ENCODE results near the gene FKBP2.

Gene FKBP2

GRCh38 chr11:64250415-64251015 is 9.6 kb downstream of the FKBP2 start:
- no peak for DNase-seq

- peak; percentile 32 for DNase-seq
Measured at GRCh38 chr11:64251016-64251752, 10.3 kb downstream of the FKBP2 start, which contains the start of gene PLCB3. Gene PLCB3 (plus strand): TSS chr11:64251530. CDS start chr11:64251650, 120 bp downstream.

GRCh38 chr11:64251753-64252002 is 10.8 kb downstream of the FKBP2 start:
- no peak for DNase-seq

DNA sequence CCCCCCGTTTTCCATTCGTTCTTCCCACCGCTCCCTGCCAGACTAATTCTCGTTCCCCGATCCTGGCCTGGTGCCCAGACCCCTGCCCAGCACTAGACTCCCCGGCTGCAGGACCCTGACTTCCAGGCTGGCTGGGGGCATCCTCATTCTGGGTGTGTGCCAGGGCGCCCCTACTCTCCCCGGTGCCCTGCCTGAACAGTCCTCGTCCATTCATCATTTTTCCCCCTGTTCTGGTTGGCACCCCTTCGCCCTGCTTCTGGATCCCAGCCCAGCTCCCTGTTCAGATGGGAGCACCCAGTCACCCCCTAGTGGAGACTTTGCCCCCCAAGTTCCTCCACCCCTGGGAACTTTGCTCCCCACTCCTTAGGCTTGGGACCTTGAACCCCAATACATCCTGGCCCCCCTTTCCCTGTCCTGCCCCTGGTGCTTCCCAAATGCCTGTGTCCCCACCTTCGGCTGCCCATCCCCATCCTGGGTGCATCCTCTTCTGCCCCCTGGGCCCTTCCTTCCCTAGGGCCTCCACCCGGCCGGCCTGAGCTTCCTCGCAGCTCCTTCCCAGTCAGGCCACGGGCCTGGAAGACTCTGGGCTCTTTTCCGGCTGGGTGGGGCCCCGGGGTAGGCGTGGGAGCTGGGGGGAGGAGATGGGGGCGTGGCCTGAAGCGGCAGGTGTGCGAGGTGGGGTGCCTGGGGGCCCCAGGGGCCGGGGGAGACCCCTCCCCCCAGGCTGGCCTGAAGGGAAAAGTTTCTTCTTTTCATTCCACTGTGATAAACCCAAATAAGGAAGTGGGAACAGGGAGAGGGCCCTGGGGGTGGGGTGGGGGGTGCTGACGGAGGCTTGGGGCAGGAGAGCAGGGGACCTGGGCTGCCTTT is 11.3 kb downstream of the FKBP2 start:
- no peak for DNase-seq

DNA sequence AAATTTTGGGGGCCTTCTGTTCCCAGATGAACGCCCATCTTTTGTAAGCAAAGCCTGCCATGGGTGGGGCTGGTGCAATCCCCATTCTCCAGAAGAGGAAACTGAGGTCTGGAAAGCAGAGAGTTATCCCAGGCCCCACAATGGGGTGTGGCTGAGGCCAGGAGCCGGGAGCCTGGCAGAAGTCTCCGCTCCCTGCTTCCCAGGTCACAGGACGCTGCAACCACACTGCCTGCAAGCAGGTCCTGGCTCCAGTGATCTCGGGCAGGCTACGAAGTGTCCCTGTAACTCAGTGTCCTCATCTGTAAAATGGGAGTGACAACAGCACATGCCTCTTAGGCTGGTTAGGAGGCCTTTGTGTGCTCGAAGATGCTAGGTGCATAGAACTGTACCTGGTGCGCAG is 12.1 kb downstream of the FKBP2 start:
- no peak for DNase-seq

GRCh38 chr11:64253481-64253880 is 12.6 kb downstream of the FKBP2 start:
- DNase-seq = no peak

- DNase-seq = no peak
Measured at GRCh38 chr11:64254326-64254725, 13.4 kb downstream of the FKBP2 start.

GRCh38 chr11:64255135-64256128 is 14.5 kb downstream of the FKBP2 start:
- no peak for DNase-seq

- DNase-seq = no peak
Measured at GRCh38 chr11:64256300-64256699, 15.4 kb downstream of the FKBP2 start.

- DNase-seq = no peak
Measured at GRCh38 chr11:64258356-64258755, 17.5 kb downstream of the FKBP2 start.

GRCh38 chr11:64258946-64259532 is 18.1 kb downstream of the FKBP2 start:
- no peak for DNase-seq

- peak; percentile 53 for DNase-seq
Measured at GRCh38 chr11:64259533-64260067, 18.7 kb downstream of the FKBP2 start.

DNA sequence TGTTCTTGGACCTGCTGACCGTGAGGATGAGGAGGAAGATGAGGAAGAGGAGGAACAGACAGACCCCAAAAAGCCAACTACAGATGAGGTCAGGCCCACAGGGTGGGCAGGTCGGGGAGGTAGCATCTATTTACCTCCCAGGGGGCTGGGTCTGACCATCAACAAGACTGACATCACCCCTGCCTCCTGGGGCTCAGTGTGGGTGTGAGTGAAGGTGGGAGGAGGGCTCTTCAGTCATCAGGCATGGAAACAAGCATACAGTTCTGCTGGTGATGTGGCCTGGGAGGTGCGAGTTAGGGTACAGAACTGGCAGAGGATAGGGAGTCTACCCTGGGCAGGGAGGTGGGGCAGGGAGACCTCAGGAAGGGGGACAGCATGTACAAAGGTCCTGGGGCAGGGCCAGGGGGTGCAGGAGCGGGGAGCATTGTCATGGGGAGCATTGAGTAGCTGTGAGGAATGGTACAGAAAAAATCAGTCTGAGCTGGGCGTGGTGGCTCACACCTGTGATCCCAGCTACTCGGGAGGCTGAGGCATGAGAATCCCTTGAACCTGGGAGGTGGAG is 19.3 kb downstream of the FKBP2 start:
- DNase-seq = no peak

DNA sequence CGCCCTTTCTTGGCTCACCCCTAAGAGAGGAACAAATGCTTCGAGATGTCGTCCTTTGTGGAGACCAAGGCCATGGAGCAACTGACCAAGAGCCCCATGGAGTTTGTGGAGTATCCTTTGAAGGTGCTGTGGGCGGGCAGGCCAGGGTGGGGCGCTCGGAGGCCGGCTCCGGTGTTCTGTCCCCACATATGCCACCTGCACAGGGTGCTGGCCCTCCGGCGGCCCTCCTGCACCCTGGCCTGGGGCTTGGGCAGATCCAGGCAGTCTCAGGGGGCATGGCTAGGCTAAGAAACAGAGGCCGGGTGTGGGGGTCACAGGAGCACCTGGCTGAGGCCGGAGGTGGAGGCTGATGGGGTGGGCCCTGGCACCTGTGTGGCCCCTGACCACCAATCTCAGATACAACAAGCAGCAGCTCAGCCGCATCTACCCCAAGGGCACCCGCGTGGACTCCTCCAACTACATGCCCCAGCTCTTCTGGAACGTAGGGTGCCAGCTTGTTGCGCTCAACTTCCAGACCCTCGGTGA is 20.7 kb downstream of the FKBP2 start:
- DNase-seq = no peak

DNA sequence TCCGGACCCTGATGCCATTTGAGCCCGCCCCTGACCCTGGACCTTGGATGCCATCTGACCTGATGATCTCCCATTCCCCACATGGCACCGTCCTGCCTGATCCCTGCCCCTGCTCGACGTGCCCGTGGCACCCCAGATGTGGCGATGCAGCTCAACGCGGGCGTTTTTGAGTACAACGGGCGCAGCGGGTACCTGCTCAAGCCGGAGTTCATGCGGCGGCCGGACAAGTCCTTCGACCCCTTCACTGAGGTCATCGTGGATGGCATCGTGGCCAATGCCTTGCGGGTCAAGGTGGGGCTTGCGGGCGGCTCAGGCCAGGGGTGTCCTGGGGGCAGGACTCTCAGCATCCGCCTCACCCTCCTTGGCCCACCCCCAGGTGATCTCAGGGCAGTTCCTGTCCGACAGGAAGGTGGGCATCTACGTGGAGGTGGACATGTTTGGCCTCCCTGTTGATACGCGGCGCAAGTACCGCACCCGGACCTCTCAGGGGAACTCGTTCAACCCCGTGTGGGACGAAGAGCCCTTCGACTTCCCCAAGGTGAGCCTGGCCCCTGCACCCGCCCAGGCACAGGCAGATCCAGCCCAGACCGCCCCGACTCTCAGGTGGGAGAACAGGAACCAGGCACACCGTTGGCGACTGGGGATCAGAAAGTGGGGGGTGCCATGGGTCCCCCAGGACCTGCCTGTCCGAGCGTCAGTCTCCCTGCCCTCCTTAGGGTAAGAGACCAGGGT is 21.5 kb downstream of the FKBP2 start:
- DNase-seq = no peak

DNA sequence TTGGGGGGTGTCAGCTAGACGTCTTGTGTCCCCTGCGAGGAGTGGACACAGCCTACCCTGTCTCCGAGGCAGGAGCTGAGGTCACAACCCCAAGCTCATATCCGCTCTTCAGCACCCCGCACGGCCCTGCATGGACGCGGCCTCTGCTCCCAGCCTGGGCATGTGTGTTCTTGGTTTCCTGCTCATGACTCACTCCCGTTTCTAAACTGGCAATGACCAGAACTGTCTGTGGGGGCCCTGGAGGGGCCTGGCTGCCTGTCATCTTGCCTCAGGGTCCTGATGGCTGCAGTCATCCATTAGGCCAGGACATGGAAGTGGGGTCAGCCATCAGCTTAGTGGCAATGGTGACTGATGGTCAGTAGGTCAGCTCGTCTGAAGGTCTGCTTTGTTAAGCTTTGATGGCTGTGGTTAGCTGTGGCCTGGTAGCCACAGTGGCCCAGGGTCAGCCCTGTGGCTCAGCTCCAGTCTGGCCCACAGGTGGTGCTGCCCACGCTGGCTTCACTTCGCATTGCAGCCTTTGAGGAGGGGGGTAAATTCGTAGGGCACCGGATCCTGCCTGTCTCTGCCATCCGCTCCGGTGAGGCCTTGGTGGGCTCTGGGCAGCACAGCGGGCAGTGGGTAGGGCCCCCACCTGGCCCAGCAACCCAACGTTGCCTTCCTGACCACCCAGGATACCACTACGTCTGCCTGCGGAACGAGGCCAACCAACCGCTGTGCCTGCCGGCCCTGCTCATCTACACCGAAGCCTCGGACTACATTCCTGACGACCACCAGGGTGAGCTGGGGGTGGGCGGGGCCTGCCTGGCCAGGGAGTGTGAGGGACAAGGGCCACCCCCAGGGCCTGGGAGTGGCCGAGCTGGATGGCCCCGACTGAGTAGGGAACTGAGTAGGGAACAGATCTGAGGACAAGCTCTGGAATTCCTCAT is 22.4 kb downstream of the FKBP2 start:
- no peak for DNase-seq

- no peak for DNase-seq
Measured at GRCh38 chr11:64263947-64264317, 23.0 kb downstream of the FKBP2 start.

GRCh38 chr11:64264371-64264852 is 23.5 kb downstream of the FKBP2 start:
- no peak for DNase-seq

Measured in NK-92 treated with Interleukin-12 subunit alpha and Interleukin-12 subunit beta, amount 100 ng/mL, for 24 hours (cell line).